ENCODE results near the gene ZHX3. TPM values are rescaled to one million over a fixed set of nuclear protein-coding genes. Genes with fewer than 3 reads are reported as not detected.

ZHX3 gene
- total RNA-seq, 3 donors from 2014 or later (not counting 1 experiment from before 2014, with no cell fraction given), result 9.0 to 11.8 (median 10.3) TPM

DNA sequence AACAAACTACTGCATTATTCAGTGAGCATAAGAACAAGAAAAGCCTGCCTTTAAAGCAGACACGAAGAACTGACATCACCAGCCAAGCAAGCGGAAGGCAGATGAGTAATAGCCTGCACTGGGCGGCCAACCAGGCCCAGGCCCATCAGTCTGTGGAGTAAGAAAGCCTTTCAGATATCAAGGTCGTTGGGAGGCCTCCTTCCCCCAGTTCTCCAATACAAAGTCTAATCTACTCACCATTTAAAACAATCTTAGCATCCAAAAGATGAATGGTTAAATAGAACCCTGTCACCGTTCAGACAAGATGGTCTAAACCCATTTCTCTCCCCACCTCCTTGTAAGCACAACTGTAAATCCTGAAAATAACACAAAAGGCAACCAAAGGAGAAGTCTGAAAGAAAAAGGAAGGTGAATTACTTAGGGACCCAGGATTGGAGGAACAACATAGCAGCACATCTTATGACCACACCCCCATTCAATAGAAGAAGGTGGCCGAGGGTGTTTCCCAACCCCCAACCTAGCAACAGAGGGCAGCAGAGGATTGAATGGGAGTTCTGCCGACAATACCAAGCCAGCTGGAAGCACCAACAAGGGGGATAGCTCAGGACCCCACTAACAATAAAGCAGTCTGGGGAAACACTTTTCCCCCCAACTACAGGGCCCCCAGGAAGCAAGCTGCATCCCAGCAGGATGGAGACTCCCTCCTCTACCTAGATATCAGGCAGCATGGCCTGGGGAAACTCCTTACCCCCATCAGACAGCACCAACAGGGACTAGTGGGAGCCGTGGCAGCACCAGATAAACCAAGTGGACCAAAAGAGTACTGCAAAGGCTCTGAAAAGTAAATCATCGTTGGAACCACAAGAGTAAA, 67.9 kb downstream of the ZHX3 start:
- peaks cover 5 to 10% of the 10 kb centered on the region in 2 donors for H3K4me1 Mint-ChIP-seq
- H3K9me3 ChIP-seq (ENCODE audit: control insufficient read depth, insufficient read depth, low read length), result no peaks in the 10 kb centered on the region
- no peaks in the 10 kb centered on the region for H3K4me1 ChIP-seq (ENCODE audit: control insufficient read depth, insufficient read depth, low read length)
- no peak overlapping the region for H3K27ac ChIP-seq (ENCODE audit: low read length)
- no peak for DNase-seq
- H3K36me3 Mint-ChIP-seq, result no peaks in the 10 kb centered on the region
- ATAC-seq, result no peak
- no peaks in the 10 kb centered on the region for H3K36me3 ChIP-seq (ENCODE audit: control insufficient read depth, insufficient read depth, low read length)
- H3K27me3 ChIP-seq (ENCODE audit: control insufficient read depth, insufficient read depth, low read length), result no peaks in the 10 kb centered on the region
- no peak overlapping the region for H3K4me3 Mint-ChIP-seq
- peak; percentile 11 for TF ChIP-seq CTCF (IDR thresholded peaks at IDR 0.05)
- no peak overlapping the region for H3K27ac Mint-ChIP-seq
- H3K9me3 Mint-ChIP-seq, result no peaks in the 10 kb centered on the region
- intact Hi-C loops (cut with micrococcal nuclease), result no loop called here
- H3K4me3 ChIP-seq (ENCODE audit: low read length), result no peak overlapping the region
- H3K27me3 Mint-ChIP-seq (ENCODE audit: low read depth in 2 of 2), result peaks cover 0 to under 1% of the 10 kb centered on the region in 2 donors
- 71% methylated on average over 7 of the region's 9 CpGs for WGBS (ENCODE audit: insufficient coverage)

DNA sequence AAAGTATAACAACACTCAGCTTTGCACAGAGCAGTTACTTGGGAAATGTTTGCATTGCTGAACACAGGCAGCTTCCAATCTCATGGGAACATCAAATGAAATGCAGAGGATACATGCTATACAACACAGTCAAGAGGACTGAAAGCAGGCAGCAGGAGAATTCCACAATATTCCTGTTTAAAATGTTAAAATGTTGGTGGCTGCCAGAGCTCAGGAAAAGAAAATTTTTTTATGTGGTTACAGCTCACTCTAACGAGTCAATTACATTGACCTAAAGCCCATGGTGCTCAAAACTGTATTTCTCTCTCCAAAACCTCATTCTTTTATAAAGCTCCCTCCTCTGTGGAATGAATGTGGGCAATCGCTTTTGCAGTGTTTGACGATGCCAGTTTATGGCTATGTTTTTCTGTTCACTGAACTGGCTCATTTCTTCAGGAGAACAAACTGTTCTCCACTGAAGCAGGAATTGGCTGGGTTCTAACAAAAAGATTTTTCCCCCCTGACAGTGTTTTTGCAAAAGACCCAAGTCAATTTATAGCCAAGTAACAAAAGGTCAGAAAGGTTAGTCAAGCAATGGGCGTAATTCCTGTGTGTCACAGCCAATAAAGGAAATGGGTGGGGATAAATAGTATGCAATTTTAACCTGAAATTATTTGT, 69.0 kb downstream of the ZHX3 start:
- WGBS (ENCODE audit: insufficient coverage), result 55% methylated on average over 4 of the region's 4 CpGs

GRCh38 chr20:41247523-41248367, 69.8 kb downstream of the ZHX3 start:
- no peaks in the 10 kb centered on the region for H3K27me3 Mint-ChIP-seq (ENCODE audit: low read depth in 2 of 2)
- Histone ChIP-seq H3K27me3 (ENCODE audit: control insufficient read depth, insufficient read depth, low read length) (no peaks in the 10 kb centered on the region), H3K36me3 (ENCODE audit: control insufficient read depth, insufficient read depth, low read length) (no peaks in the 10 kb centered on the region), H3K27ac (ENCODE audit: low read length) (no peak overlapping the region), H3K4me3 (ENCODE audit: low read length) (no peak overlapping the region), H3K9me3 (ENCODE audit: control insufficient read depth, insufficient read depth, low read length) (no peaks in the 10 kb centered on the region), H3K4me1 (ENCODE audit: control insufficient read depth, insufficient read depth, low read length) (peaks cover 3% of the 10 kb centered on the region)
- no peaks in the 10 kb centered on the region for H3K36me3 Mint-ChIP-seq
- ATAC-seq (no peak), DNase-seq (no peak)
- intact Hi-C loops (cut with micrococcal nuclease), result no loop called here
- H3K27ac Mint-ChIP-seq, result no peak overlapping the region
- H3K4me1 Mint-ChIP-seq, result peaks cover 13 to 15% of the 10 kb centered on the region in 2 donors
- no peak overlapping the region for H3K4me3 Mint-ChIP-seq
- WGBS (ENCODE audit: insufficient coverage), result 91% methylated on average over 7 of the region's 7 CpGs
- no peak for TF ChIP-seq CTCF (IDR thresholded peaks at IDR 0.05)
- H3K9me3 Mint-ChIP-seq, result no peaks in the 10 kb centered on the region

More for the DNA sequence above, 69.0 kb downstream of the ZHX3 start:
- no peaks in the 10 kb centered on the region for H3K36me3 Mint-ChIP-seq
- no peaks in the 10 kb centered on the region for H3K27me3 Mint-ChIP-seq (ENCODE audit: low read depth in 2 of 2)
- intact Hi-C loops (cut with micrococcal nuclease), result no loop called here
- Histone ChIP-seq H3K27me3 (ENCODE audit: control insufficient read depth, insufficient read depth, low read length) (no peaks in the 10 kb centered on the region), H3K4me3 (ENCODE audit: low read length) (no peak overlapping the region), H3K27ac (ENCODE audit: low read length) (no peak overlapping the region), H3K9me3 (ENCODE audit: control insufficient read depth, insufficient read depth, low read length) (no peaks in the 10 kb centered on the region), H3K4me1 (ENCODE audit: control insufficient read depth, insufficient read depth, low read length) (no peaks in the 10 kb centered on the region), H3K36me3 (ENCODE audit: control insufficient read depth, insufficient read depth, low read length) (no peaks in the 10 kb centered on the region)
- peaks cover 9 to 10% of the 10 kb centered on the region in 2 donors for H3K4me1 Mint-ChIP-seq
- no peak overlapping the region for H3K4me3 Mint-ChIP-seq
- ATAC-seq (no peak), DNase-seq (no peak)
- no peaks in the 10 kb centered on the region for H3K9me3 Mint-ChIP-seq
- TF ChIP-seq CTCF (IDR thresholded peaks at IDR 0.05), result no peak
- no peak overlapping the region for H3K27ac Mint-ChIP-seq
